WTC11 (cell line): ENCODE results near the gene MPP2.

ENCODE experiments used
- ETV6 ChIP-seq: sonication (generic); formaldehyde crosslinking; IDR thresholded peaks from 2 replicates; pipeline ENCODE4 v1.8.1; 2022; ENCODE audit warnings: mild to moderate bottlenecking, missing genetic modification reagents
- JUN ChIP-seq: sonication (generic); formaldehyde crosslinking; IDR thresholded peaks from 2 replicates; pipeline ENCODE4 v1.8.0; 2023; ENCODE audit warnings: mild to moderate bottlenecking, missing genetic modification reagents
- KAT7 ChIP-seq: sonication (generic); formaldehyde crosslinking; IDR thresholded peaks from 2 replicates; pipeline ENCODE4 v1.8.1; 2023; ENCODE audit warnings: missing genetic modification reagents, mild to moderate bottlenecking, borderline replicate concordance
- MXD4 ChIP-seq: fragments of 250-450 bp; sonication (Bioruptor Pico); IDR thresholded peaks from 2 replicates; pipeline ENCODE4 v1.8.0; 2021; ENCODE audit warnings: mild to moderate bottlenecking, moderate library complexity, borderline replicate concordance
- MYBL2 ChIP-seq: sonication (generic); formaldehyde crosslinking; IDR thresholded peaks from 2 replicates; pipeline ENCODE4 v1.8.1; 2023; ENCODE audit warnings: mild to moderate bottlenecking, moderate library complexity, missing genetic modification reagents
- NR3C1 ChIP-seq: sonication (generic); formaldehyde crosslinking; conservative IDR thresholded peaks from 2 replicates; pipeline ENCODE4 v1.8.1; 2023; ENCODE audit warnings: low read depth, mild to moderate bottlenecking, missing genetic modification reagents
- RELA ChIP-seq: sonication (generic); formaldehyde crosslinking; IDR thresholded peaks from 2 replicates; pipeline ENCODE4 v1.8.1; 2022; ENCODE audit warnings: missing genetic modification reagents, mild to moderate bottlenecking, borderline replicate concordance
- TF ChIP-seq, protein P1 (sequence below): sonication (generic); formaldehyde crosslinking; IDR thresholded peaks from 2 replicates; pipeline ENCODE4 v1.8.1; 2022; ENCODE audit warnings: low read depth, missing genetic modification reagents, borderline replicate concordance
- TF ChIP-seq, protein P2 (sequence below): sonication (generic); formaldehyde crosslinking; IDR thresholded peaks from 2 replicates; pipeline ENCODE4 v1.8.1; 2023; ENCODE audit warnings: mild to moderate bottlenecking, missing genetic modification reagents
- TF ChIP-seq, protein P3 (sequence below): fragments of 200-600 bp; IDR thresholded peaks from 2 replicates; pipeline ENCODE4 v1.8.0; 2022; ENCODE audit warnings: antibody characterized with exemption
- TF ChIP-seq, protein P4 (sequence below): sonication (generic); formaldehyde crosslinking; conservative IDR thresholded peaks from 2 replicates; pipeline ENCODE4 v1.8.1; 2022; ENCODE audit warnings: mild to moderate bottlenecking, missing genetic modification reagents
- TF ChIP-seq, protein P5 (sequence below): sonication (generic); formaldehyde crosslinking; IDR thresholded peaks from 2 replicates; pipeline ENCODE4 v1.8.0; 2022; ENCODE audit warnings: mild to moderate bottlenecking, missing genetic modification reagents
- TF ChIP-seq, protein P6 (sequence below): sonication (generic); formaldehyde crosslinking; IDR thresholded peaks from 2 replicates; pipeline ENCODE4 v1.8.0; 2022; ENCODE audit warnings: missing genetic modification reagents

DNA sequence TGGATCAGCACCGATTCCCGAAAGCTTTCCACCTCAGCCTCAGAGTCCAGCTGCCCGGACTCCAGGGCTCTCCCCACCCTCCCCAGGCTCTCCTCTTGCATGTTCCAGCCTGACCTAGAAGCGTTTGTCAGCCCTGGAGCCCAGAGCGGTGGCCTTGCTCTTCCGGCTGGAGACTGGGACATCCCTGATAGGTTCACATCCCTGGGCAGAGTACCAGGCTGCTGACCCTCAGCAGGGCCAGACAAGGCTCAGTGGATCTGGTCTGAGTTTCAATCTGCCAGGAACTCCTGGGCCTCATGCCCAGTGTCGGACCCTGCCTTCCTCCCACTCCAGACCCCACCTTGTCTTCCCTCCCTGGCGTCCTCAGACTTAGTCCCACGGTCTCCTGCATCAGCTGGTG lies 45.4 kb downstream of the MPP2 start:
- TF ChIP-seq ETV6 (CRISPR knock-in tag): no peak
- TF ChIP-seq NR3C1: no peak
- TF ChIP-seq, protein P1, sequence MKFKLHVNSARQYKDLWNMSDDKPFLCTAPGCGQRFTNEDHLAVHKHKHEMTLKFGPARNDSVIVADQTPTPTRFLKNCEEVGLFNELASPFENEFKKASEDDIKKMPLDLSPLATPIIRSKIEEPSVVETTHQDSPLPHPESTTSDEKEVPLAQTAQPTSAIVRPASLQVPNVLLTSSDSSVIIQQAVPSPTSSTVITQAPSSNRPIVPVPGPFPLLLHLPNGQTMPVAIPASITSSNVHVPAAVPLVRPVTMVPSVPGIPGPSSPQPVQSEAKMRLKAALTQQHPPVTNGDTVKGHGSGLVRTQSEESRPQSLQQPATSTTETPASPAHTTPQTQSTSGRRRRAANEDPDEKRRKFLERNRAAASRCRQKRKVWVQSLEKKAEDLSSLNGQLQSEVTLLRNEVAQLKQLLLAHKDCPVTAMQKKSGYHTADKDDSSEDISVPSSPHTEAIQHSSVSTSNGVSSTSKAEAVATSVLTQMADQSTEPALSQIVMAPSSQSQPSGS (CRISPR knock-in tag): no peak
- no peak for TF ChIP-seq JUN (CRISPR knock-in tag)
- TF ChIP-seq, protein P2, sequence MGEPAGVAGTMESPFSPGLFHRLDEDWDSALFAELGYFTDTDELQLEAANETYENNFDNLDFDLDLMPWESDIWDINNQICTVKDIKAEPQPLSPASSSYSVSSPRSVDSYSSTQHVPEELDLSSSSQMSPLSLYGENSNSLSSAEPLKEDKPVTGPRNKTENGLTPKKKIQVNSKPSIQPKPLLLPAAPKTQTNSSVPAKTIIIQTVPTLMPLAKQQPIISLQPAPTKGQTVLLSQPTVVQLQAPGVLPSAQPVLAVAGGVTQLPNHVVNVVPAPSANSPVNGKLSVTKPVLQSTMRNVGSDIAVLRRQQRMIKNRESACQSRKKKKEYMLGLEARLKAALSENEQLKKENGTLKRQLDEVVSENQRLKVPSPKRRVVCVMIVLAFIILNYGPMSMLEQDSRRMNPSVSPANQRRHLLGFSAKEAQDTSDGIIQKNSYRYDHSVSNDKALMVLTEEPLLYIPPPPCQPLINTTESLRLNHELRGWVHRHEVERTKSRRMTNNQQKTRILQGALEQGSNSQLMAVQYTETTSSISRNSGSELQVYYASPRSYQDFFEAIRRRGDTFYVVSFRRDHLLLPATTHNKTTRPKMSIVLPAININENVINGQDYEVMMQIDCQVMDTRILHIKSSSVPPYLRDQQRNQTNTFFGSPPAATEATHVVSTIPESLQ (CRISPR knock-in tag): no peak
- no peak for TF ChIP-seq MXD4
- TF ChIP-seq, protein P3, sequence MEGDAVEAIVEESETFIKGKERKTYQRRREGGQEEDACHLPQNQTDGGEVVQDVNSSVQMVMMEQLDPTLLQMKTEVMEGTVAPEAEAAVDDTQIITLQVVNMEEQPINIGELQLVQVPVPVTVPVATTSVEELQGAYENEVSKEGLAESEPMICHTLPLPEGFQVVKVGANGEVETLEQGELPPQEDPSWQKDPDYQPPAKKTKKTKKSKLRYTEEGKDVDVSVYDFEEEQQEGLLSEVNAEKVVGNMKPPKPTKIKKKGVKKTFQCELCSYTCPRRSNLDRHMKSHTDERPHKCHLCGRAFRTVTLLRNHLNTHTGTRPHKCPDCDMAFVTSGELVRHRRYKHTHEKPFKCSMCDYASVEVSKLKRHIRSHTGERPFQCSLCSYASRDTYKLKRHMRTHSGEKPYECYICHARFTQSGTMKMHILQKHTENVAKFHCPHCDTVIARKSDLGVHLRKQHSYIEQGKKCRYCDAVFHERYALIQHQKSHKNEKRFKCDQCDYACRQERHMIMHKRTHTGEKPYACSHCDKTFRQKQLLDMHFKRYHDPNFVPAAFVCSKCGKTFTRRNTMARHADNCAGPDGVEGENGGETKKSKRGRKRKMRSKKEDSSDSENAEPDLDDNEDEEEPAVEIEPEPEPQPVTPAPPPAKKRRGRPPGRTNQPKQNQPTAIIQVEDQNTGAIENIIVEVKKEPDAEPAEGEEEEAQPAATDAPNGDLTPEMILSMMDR: no peak
- TF ChIP-seq RELA (CRISPR knock-in tag): no peak
- TF ChIP-seq, protein P4, sequence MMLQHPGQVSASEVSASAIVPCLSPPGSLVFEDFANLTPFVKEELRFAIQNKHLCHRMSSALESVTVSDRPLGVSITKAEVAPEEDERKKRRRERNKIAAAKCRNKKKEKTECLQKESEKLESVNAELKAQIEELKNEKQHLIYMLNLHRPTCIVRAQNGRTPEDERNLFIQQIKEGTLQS: no peak
- TF ChIP-seq KAT7 (CRISPR knock-in tag): no peak
- TF ChIP-seq, protein P5, sequence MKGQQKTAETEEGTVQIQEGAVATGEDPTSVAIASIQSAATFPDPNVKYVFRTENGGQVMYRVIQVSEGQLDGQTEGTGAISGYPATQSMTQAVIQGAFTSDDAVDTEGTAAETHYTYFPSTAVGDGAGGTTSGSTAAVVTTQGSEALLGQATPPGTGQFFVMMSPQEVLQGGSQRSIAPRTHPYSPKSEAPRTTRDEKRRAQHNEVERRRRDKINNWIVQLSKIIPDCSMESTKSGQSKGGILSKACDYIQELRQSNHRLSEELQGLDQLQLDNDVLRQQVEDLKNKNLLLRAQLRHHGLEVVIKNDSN (CRISPR knock-in tag): no peak
- TF ChIP-seq, protein P6, sequence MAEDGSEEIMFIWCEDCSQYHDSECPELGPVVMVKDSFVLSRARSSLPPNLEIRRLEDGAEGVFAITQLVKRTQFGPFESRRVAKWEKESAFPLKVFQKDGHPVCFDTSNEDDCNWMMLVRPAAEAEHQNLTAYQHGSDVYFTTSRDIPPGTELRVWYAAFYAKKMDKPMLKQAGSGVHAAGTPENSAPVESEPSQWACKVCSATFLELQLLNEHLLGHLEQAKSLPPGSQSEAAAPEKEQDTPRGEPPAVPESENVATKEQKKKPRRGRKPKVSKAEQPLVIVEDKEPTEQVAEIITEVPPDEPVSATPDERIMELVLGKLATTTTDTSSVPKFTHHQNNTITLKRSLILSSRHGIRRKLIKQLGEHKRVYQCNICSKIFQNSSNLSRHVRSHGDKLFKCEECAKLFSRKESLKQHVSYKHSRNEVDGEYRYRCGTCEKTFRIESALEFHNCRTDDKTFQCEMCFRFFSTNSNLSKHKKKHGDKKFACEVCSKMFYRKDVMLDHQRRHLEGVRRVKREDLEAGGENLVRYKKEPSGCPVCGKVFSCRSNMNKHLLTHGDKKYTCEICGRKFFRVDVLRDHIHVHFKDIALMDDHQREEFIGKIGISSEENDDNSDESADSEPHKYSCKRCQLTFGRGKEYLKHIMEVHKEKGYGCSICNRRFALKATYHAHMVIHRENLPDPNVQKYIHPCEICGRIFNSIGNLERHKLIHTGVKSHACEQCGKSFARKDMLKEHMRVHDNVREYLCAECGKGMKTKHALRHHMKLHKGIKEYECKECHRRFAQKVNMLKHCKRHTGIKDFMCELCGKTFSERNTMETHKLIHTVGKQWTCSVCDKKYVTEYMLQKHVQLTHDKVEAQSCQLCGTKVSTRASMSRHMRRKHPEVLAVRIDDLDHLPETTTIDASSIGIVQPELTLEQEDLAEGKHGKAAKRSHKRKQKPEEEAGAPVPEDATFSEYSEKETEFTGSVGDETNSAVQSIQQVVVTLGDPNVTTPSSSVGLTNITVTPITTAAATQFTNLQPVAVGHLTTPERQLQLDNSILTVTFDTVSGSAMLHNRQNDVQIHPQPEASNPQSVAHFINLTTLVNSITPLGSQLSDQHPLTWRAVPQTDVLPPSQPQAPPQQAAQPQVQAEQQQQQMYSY (CRISPR knock-in tag): no peak
- TF ChIP-seq MYBL2 (CRISPR knock-in tag): no peak
